OCI-LY1 (cell line): ENCODE data around the gene WNT9A.

Experiments used
- H2AFZ ChIP-seq: fragments of 200-600 bp; sonication (generic), shearing (Covaris generic); 2 replicates; pipeline ENCODE4 v1.6.0; 2014; ENCODE audit warnings: antibody characterized with exemption, mild to moderate bottlenecking, low read length
- H3F3A ChIP-seq: fragments of 200-600 bp; sonication (generic), shearing (Covaris generic); 2 replicates; pipeline ENCODE4 v1.6.0; 2014; ENCODE audit warnings: mild to moderate bottlenecking, antibody characterized with exemption, low read length, moderate library complexity; ENCODE audit not compliant: insufficient read depth
- H3K27ac ChIP-seq: fragments of 200-600 bp; sonication (generic); 2 replicates; pipeline ENCODE4 v1.5.1; 2014; ENCODE audit warnings: low read length, mixed run types, mild to moderate bottlenecking, low read depth; ENCODE audit not compliant: poor library complexity, severe bottlenecking
- H3K27me3 ChIP-seq: fragments of 200-600 bp; sonication (generic); 2 replicates; pipeline ENCODE4 v1.6.0; 2014; ENCODE audit warnings: antibody characterized with exemption, mild to moderate bottlenecking, low read length, moderate library complexity; ENCODE audit not compliant: insufficient read depth
- H3K36me3 ChIP-seq: fragments of 200-600 bp; sonication (generic); 2 replicates; pipeline ENCODE4 v1.6.1; 2014; ENCODE audit warnings: mild to moderate bottlenecking, antibody characterized with exemption, low read length, moderate library complexity, mixed read lengths; ENCODE audit not compliant: insufficient read depth
- H3K4me1 ChIP-seq: fragments of 200-600 bp; sonication (generic); 2 replicates; pipeline ENCODE4 v1.5.1; 2014; ENCODE audit warnings: mild to moderate bottlenecking, low read length, moderate library complexity; ENCODE audit not compliant: insufficient read depth, severe bottlenecking
- H3K4me2 ChIP-seq: fragments of 200-600 bp; sonication (generic), shearing (Covaris generic); 2 replicates; pipeline ENCODE4 v1.6.1; 2014; ENCODE audit warnings: low read length
- H3K4me3 ChIP-seq: fragments of 200-600 bp; sonication (generic); 2 replicates; pipeline ENCODE4 v1.5.1; 2014; ENCODE audit warnings: low read length, low read depth, mild to moderate bottlenecking, mixed read lengths; ENCODE audit not compliant: poor library complexity, severe bottlenecking
- H3K79me2 ChIP-seq: fragments of 200-600 bp; shearing (Covaris generic); 2 replicates; pipeline ENCODE4 v1.6.1; 2016; ENCODE audit warnings: mixed run types, low read length, mixed read lengths; ENCODE audit not compliant: insufficient read depth
- H3K9ac ChIP-seq: fragments of 200-600 bp; sonication (generic), shearing (Covaris generic); 2 replicates; pipeline ENCODE4 v1.6.1; 2014; ENCODE audit warnings: mild to moderate bottlenecking, low read length, mixed read lengths
- H3K9me2 ChIP-seq: fragments of 200-600 bp; sonication (generic), shearing (Covaris generic); 2 replicates; pipeline ENCODE4 v1.6.1; 2014; ENCODE audit warnings: low read depth, mild to moderate bottlenecking, low read length, mixed read lengths
- H3K9me3 ChIP-seq: fragments of 200-600 bp; shearing (Covaris generic); 2 replicates; pipeline ENCODE4 v1.6.1; 2014; ENCODE audit warnings: low read length, mixed read lengths
- H4K20me1 ChIP-seq: fragments of 200-600 bp; sonication (generic), shearing (Covaris generic); 2 replicates; pipeline ENCODE4 v1.6.0; 2016; ENCODE audit warnings: mild to moderate bottlenecking, low read length; ENCODE audit not compliant: insufficient read depth
- EZH2 ChIP-seq: fragments of 200-600 bp; sonication (generic), shearing (Covaris generic); IDR thresholded peaks from 2 replicates; pipeline ENCODE4 v1.8.0; 2017; ENCODE audit warnings: borderline replicate concordance, mixed run types, mild to moderate bottlenecking, antibody characterized with exemption, low read length, moderate library complexity, mixed read lengths
- TF ChIP-seq, protein P1 (sequence below): fragments of 200-600 bp; sonication (generic), shearing (Covaris generic); IDR thresholded peaks from 2 replicates; pipeline ENCODE4 v1.5.1; 2017; ENCODE audit warnings: mild to moderate bottlenecking, antibody characterized with exemption, low read length, moderate library complexity, mixed read lengths

Gene WNT9A

GRCh38 chr1:227903614-227904501 is 43.9 kb downstream of the WNT9A start:
- no peaks in the 10 kb centered on the region for H3K79me2 ChIP-seq
- TF ChIP-seq, protein P1, sequence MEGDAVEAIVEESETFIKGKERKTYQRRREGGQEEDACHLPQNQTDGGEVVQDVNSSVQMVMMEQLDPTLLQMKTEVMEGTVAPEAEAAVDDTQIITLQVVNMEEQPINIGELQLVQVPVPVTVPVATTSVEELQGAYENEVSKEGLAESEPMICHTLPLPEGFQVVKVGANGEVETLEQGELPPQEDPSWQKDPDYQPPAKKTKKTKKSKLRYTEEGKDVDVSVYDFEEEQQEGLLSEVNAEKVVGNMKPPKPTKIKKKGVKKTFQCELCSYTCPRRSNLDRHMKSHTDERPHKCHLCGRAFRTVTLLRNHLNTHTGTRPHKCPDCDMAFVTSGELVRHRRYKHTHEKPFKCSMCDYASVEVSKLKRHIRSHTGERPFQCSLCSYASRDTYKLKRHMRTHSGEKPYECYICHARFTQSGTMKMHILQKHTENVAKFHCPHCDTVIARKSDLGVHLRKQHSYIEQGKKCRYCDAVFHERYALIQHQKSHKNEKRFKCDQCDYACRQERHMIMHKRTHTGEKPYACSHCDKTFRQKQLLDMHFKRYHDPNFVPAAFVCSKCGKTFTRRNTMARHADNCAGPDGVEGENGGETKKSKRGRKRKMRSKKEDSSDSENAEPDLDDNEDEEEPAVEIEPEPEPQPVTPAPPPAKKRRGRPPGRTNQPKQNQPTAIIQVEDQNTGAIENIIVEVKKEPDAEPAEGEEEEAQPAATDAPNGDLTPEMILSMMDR = no peak
- TF ChIP-seq EZH2 = no peak

GRCh38 chr1:227903061-227903521 is 44.6 kb downstream of the WNT9A start:
- no peak overlapping the region for H3K4me2 ChIP-seq
- H3K4me1 ChIP-seq = no peaks in the 10 kb centered on the region
- H3K9ac ChIP-seq = no peak overlapping the region
- no peaks in the 10 kb centered on the region for H4K20me1 ChIP-seq
- no peaks in the 10 kb centered on the region for H3K27me3 ChIP-seq
- H2AFZ ChIP-seq = no peak overlapping the region
- TF ChIP-seq, protein P1 = no peak
- TF ChIP-seq EZH2 = no peak
- H3K36me3 ChIP-seq = no peaks in the 10 kb centered on the region
- no peak overlapping the region for H3K27ac ChIP-seq
- no peaks in the 10 kb centered on the region for H3K9me3 ChIP-seq
- H3K79me2 ChIP-seq = no peaks in the 10 kb centered on the region
- H3F3A ChIP-seq = no peaks in the 10 kb centered on the region
- H3K9me2 ChIP-seq = no peaks in the 10 kb centered on the region
- H3K4me3 ChIP-seq = no peak overlapping the region

More at GRCh38 chr1:227903614-227904501, 43.9 kb downstream of the WNT9A start:
- Histone ChIP-seq H3K27ac (no peak overlapping the region), H3K4me1 (no peaks in the 10 kb centered on the region), H3K4me2 (no peak overlapping the region), H4K20me1 (no peaks in the 10 kb centered on the region), H2AFZ (no peak overlapping the region), H3K9me2 (no peaks in the 10 kb centered on the region), H3K4me3 (no peak overlapping the region), H3K9me3 (no peaks in the 10 kb centered on the region), H3K9ac (no peak overlapping the region), H3F3A (no peaks in the 10 kb centered on the region), H3K36me3 (no peaks in the 10 kb centered on the region), H3K27me3 (no peaks in the 10 kb centered on the region)

DNA sequence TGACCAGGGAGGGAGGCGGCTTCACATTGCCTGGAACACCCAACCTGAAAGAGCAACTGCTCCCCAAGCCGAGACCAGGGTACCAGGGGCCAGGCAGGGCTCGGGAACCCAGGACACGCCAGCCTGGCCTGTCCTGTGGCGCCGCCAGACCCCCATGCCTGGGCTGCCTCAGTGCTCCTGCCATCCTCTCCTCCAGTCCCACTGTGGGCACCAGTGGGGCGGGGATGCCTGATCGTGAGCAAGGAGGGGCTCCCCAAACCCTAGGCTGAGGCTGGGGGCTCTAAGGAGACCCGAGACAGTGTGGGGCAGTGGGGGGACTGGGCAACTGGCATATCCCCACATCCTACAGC is 45.1 kb downstream of the WNT9A start:
- H3K9me3 ChIP-seq = no peaks in the 10 kb centered on the region
- H4K20me1 ChIP-seq = no peaks in the 10 kb centered on the region
- no peaks in the 10 kb centered on the region for H3F3A ChIP-seq
- no peaks in the 10 kb centered on the region for H3K27me3 ChIP-seq
- no peaks in the 10 kb centered on the region for H3K36me3 ChIP-seq
- no peaks in the 10 kb centered on the region for H3K4me1 ChIP-seq
- no peaks in the 10 kb centered on the region for H3K79me2 ChIP-seq
- TF ChIP-seq, protein P1 = no peak
- no peak for TF ChIP-seq EZH2
- no peak overlapping the region for H2AFZ ChIP-seq
- no peak overlapping the region for H3K4me3 ChIP-seq
- no peak overlapping the region for H3K9ac ChIP-seq
- H3K27ac ChIP-seq = no peak overlapping the region
- no peaks in the 10 kb centered on the region for H3K9me2 ChIP-seq
- no peak overlapping the region for H3K4me2 ChIP-seq
